Measurements from ENCODE around the gene WHRN.
A peak's percentile ranks its signal among the peaks of the same experiment; 100 is the strongest.

The WHRN gene

GRCh38 chr9:114456929-114457328, 48.3 kb downstream of the WHRN start:
- Mint-ChIP-seq H3K9me3 (peaks cover 12% of the 10 kb centered on the region), H3K4me3 (no peak overlapping the region), H3K4me1 (peaks cover 19% of the 10 kb centered on the region), H3K27me3 (no peaks in the 10 kb centered on the region), H3K36me3 (peaks cover 6% of the 10 kb centered on the region), H3K27ac (no peak overlapping the region)

GRCh38 chr9:114454652-114455051, 50.6 kb downstream of the WHRN start:
- Mint-ChIP-seq H3K9me3 (peaks cover 12% of the 10 kb centered on the region), H3K4me1 (peaks cover 30% of the 10 kb centered on the region), H3K36me3 (peaks cover 6% of the 10 kb centered on the region), H3K4me3 (no peak overlapping the region), H3K27me3 (no peaks in the 10 kb centered on the region), H3K27ac (no peak overlapping the region)

DNA sequence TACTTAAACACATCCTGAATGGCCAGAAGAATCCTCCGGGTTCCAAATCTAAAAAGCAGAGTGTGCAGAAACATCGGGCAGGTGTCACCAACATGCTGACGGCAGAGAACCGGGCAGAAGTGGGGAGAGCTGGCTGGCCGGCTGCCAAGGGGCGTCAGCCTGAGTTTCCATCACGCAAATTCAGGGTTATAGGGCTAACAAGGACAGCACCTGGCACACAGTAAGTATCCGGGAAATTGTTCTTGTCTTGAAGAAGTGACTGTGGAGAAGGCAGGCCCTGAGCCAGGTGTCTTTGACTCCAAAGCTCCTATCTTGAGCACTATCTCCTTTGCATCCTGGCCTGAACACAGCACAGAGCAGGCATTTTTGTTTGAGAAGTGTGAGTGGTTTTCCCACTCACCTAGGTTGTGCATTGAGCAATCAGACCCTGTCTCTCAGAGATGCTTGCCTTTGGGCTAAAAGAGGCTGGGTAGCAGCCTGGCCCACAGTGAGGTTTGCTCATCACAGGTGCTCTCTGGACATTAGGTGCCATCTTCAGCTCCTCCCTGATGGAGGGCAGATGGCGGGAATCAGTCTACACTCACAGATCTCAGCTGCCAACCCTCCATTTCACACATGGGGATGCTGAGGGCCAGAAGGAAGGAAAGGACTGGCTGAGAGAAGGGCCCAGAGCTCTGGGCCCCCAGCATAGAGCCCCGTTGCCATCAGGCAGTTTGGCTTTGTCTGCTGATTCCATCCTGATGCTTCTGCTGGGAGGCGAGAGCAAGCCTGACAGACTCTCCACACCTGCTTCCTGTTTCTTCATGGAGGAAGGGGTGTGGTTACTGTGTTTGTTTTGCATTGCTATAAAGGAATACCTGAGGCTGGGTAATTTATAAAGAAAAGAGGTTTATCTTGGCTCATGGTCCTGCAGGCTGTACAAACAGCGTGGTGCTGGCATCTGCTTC, 52.8 kb downstream of the WHRN start:
- peaks cover 30% of the 10 kb centered on the region for H3K4me1 Mint-ChIP-seq
- peaks cover 12% of the 10 kb centered on the region for H3K9me3 Mint-ChIP-seq
- no peak overlapping the region for H3K4me3 Mint-ChIP-seq
- H3K27ac Mint-ChIP-seq = peak overlapping the region; percentile 80
- no peaks in the 10 kb centered on the region for H3K27me3 Mint-ChIP-seq
- peaks cover 6% of the 10 kb centered on the region for H3K36me3 Mint-ChIP-seq

DNA sequence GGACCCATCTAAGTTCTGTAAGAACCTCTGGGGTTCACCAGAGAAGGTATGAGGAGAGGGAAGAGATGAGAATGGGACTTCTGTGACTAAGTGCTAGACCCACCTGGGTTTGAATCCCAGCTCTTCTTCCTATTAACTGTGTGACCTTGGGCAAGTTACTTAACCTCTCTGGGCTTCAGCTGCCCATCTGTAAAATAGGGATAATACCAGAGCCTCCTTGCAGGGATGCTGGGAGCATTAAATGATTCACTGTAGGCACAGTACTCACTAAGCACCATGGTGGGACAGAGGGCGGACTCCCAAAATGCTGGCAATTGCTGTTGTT, 53.6 kb downstream of the WHRN start:
- Mint-ChIP-seq H3K9me3 (peaks cover 12% of the 10 kb centered on the region), H3K36me3 (peaks cover 6% of the 10 kb centered on the region), H3K4me1 (peaks cover 30% of the 10 kb centered on the region), H3K4me3 (no peak overlapping the region), H3K27me3 (no peaks in the 10 kb centered on the region), H3K27ac (no peak overlapping the region)

DNA sequence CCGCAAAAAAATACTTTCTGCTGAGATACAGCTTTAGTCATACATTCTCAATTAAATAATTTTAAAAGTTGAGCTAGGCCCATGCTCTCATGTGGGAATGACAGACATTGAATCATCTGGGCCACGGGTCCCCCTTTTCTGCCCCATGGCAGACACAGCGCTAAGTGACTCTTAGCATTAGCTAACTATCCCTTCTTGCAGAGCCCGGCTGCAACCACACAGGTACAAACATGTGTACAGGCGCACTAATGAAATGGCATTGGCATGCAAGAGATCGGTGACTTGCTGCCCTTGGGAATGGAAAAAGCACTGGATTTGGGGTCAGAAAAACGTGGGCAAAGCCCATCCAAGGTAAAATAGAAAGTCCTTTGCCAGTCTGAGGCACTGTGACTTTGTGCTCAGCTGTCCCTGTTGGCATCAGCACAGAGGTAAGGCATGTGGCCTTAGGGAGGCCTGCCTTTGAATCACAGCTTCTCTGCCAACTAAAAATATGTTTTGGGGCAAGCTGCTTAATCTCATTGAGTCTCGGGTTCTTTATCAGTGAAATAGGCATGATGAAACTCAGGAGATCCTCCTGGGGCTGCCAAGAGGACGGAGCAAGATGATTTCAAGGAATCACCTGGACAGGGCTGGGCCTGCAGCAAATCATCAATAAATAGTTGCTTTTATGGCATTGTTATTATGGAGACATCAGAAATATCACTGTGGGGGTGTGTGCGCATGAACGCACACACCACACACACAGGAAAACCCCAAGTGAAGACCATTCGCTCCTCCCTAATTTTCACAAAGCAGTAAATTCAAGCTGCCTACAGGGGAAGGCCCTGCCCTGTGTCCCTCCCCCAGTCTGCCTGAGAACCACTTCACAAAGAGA, 54.2 kb downstream of the WHRN start:
- no peak overlapping the region for H3K27ac Mint-ChIP-seq
- H3K4me1 Mint-ChIP-seq = peaks cover 30% of the 10 kb centered on the region
- H3K9me3 Mint-ChIP-seq = peaks cover 12% of the 10 kb centered on the region
- no peaks in the 10 kb centered on the region for H3K27me3 Mint-ChIP-seq
- H3K4me3 Mint-ChIP-seq = no peak overlapping the region
- peaks cover 6% of the 10 kb centered on the region for H3K36me3 Mint-ChIP-seq

- peaks cover 6% of the 10 kb centered on the region for H3K36me3 Mint-ChIP-seq
- no peak overlapping the region for H3K27ac Mint-ChIP-seq
- no peak overlapping the region for H3K4me3 Mint-ChIP-seq
Observed at GRCh38 chr9:114450181-114450580, 55.1 kb downstream of the WHRN start.

DNA sequence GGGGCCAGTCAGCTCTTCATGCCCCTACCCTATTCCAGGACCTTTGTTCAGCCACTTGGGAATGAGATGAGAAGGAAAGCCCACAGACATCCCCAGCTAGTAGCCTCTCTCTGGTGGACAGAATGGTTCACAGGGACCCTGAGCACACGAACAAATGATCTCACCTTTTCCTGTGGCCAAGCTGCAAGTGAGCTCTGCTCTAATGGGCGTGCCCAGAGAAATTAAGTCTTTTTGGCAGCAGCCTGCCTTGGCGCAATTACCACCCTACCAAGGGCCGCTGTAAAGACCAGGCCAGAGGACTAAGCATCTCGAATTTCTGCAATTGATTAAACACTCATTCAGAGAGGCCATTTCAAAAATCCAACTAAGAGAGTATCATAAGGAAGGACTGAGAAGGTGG, 56.0 kb downstream of the WHRN start:
- H3K27ac Mint-ChIP-seq = no peak overlapping the region

More at GRCh38 chr9:114450181-114450580, 55.1 kb downstream of the WHRN start:
- Mint-ChIP-seq H3K9me3 (peaks cover 12% of the 10 kb centered on the region), H3K4me1 (peaks cover 30% of the 10 kb centered on the region), H3K27me3 (no peaks in the 10 kb centered on the region)

GRCh38 chr9:114448706-114449105, 56.6 kb downstream of the WHRN start:
- H3K27me3 Mint-ChIP-seq = no peaks in the 10 kb centered on the region
- peaks cover 28% of the 10 kb centered on the region for H3K4me1 Mint-ChIP-seq
- peaks cover 4% of the 10 kb centered on the region for H3K9me3 Mint-ChIP-seq
- H3K27ac Mint-ChIP-seq = no peak overlapping the region
- no peak overlapping the region for H3K4me3 Mint-ChIP-seq
- H3K36me3 Mint-ChIP-seq = peaks cover 2% of the 10 kb centered on the region

More for the DNA sequence above, 56.0 kb downstream of the WHRN start:
- H3K27me3 Mint-ChIP-seq = no peaks in the 10 kb centered on the region
- H3K4me1 Mint-ChIP-seq = peaks cover 30% of the 10 kb centered on the region
- peaks cover 7% of the 10 kb centered on the region for H3K9me3 Mint-ChIP-seq
- H3K36me3 Mint-ChIP-seq = peaks cover 4% of the 10 kb centered on the region
- H3K4me3 Mint-ChIP-seq = no peak overlapping the region

- Mint-ChIP-seq H3K4me1 (peaks cover 10% of the 10 kb centered on the region), H3K9me3 (no peaks in the 10 kb centered on the region), H3K27me3 (no peaks in the 10 kb centered on the region), H3K27ac (no peak overlapping the region), H3K4me3 (no peak overlapping the region), H3K36me3 (no peaks in the 10 kb centered on the region)
Observed at GRCh38 chr9:114446672-114447450, 58.4 kb downstream of the WHRN start.

GRCh38 chr9:114446036-114446435, 59.2 kb downstream of the WHRN start:
- Mint-ChIP-seq H3K27me3 (no peaks in the 10 kb centered on the region), H3K4me1 (peaks cover 3% of the 10 kb centered on the region), H3K9me3 (no peaks in the 10 kb centered on the region), H3K27ac (no peak overlapping the region), H3K4me3 (no peak overlapping the region), H3K36me3 (no peaks in the 10 kb centered on the region)

GRCh38 chr9:114445616-114446015, 59.7 kb downstream of the WHRN start:
- Mint-ChIP-seq H3K9me3 (no peaks in the 10 kb centered on the region), H3K36me3 (no peaks in the 10 kb centered on the region), H3K4me3 (no peak overlapping the region), H3K27ac (no peak overlapping the region), H3K27me3 (no peaks in the 10 kb centered on the region), H3K4me1 (no peaks in the 10 kb centered on the region)

- no peaks in the 10 kb centered on the region for H3K27me3 Mint-ChIP-seq
- no peak overlapping the region for H3K27ac Mint-ChIP-seq
- no peak overlapping the region for H3K4me3 Mint-ChIP-seq
- H3K36me3 Mint-ChIP-seq = no peaks in the 10 kb centered on the region
- no peaks in the 10 kb centered on the region for H3K9me3 Mint-ChIP-seq
- no peaks in the 10 kb centered on the region for H3K4me1 Mint-ChIP-seq
Observed at GRCh38 chr9:114442022-114442421, 63.3 kb downstream of the WHRN start.

DNA sequence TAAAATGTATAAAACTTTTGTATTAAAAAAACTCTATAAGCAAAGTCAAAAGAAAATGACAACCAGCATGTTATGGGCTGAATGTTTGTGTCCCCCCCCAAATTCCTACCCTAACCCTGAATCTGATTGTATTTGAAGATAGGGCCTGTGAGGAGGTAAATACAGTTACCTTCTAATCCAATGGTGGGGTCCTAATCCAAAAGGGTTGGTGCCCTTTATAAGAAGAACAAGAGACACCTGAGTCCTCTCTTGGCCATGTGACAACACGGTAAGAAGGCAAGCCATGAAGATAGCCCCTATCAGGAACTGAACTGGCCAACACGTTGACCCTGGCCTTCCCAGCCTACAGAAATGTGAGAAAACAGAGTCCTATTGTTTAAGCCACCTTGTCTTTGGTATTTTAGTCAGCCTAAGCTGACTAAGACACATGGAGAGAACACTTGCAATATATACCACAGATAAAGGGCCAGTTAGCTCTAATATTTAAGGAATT, 67.8 kb downstream of the WHRN start:
- Mint-ChIP-seq H3K4me3 (no peak overlapping the region), H3K9me3 (no peaks in the 10 kb centered on the region), H3K27ac (no peak overlapping the region), H3K27me3 (no peaks in the 10 kb centered on the region), H3K36me3 (no peaks in the 10 kb centered on the region), H3K4me1 (peaks cover 3% of the 10 kb centered on the region)

GRCh38 chr9:114434878-114435311, 70.4 kb downstream of the WHRN start:
- H3K27me3 Mint-ChIP-seq = no peaks in the 10 kb centered on the region
- H3K4me3 Mint-ChIP-seq = no peak overlapping the region
- no peaks in the 10 kb centered on the region for H3K9me3 Mint-ChIP-seq
- no peak overlapping the region for H3K27ac Mint-ChIP-seq
- no peaks in the 10 kb centered on the region for H3K36me3 Mint-ChIP-seq
- peaks cover 3% of the 10 kb centered on the region for H3K4me1 Mint-ChIP-seq

GRCh38 chr9:114433720-114434255, 71.5 kb downstream of the WHRN start:
- Mint-ChIP-seq H3K27me3 (no peaks in the 10 kb centered on the region), H3K36me3 (no peaks in the 10 kb centered on the region), H3K4me1 (peaks cover 3% of the 10 kb centered on the region), H3K4me3 (no peak overlapping the region), H3K27ac (peak overlapping the region; percentile 69), H3K9me3 (no peaks in the 10 kb centered on the region)

Measured in activated naive CD4-positive, alpha-beta T cell treated with anti-CD3 and anti-CD28 coated beads, Interleukin-2, amount 50 U/mL, for 24 hours (primary cell).